Mucosa of descending colon (tissue), 3 donors: Measurements from ENCODE around the gene LIPT1. TPM values are rescaled to one million over a fixed set of nuclear protein-coding genes. Genes with fewer than 3 reads are reported as not detected.

Experiments used
- ATAC-seq: fragments of 200-7000 bp; cut with Tn5 transposase; one replicate; pipeline ENCODE4 v1.9.1; 2020; ENCODE audit warnings: mild to moderate bottlenecking, moderate library complexity
- DNase-seq, 3 donors: peaks; one replicate each; pipeline ENCODE4 v3.0.0-alpha.2; 2020
- H3K36me3 ChIP-seq: fragments of 200-600 bp; one replicate; pipeline ENCODE4 v1.8.0; 2021; ENCODE audit warnings: low read depth, mild to moderate bottlenecking
- H3K4me1 ChIP-seq: fragments of 200-600 bp; one replicate; pipeline ENCODE4 v1.8.0; 2021; ENCODE audit warnings: low read depth, mild to moderate bottlenecking
- H3K4me3 ChIP-seq: fragments of 200-600 bp; one replicate; pipeline ENCODE4 v1.8.0; 2021; ENCODE audit warnings: mild to moderate bottlenecking
- H3K9me3 ChIP-seq: fragments of 200-600 bp; one replicate; pipeline ENCODE4 v1.8.0; 2021; ENCODE audit warnings: mild to moderate bottlenecking
- CTCF ChIP-seq: fragments of 200-600 bp; IDR thresholded peaks from one replicate; pipeline ENCODE4 v1.8.0; 2022; ENCODE audit warnings: antibody characterized with exemption, mild to moderate bottlenecking
- intact Hi-C, 2 donors: fragments of 100-400 bp; cut with DNase I in 1 of 2; cut with micrococcal nuclease in 1 of 2; formaldehyde crosslinking; loops; one replicate each; pipeline versions ENCODE4 v1.11.0 to v1.11.1; 2022; cut with DNase I, micrococcal nuclease
- total RNA-seq, 3 donors: library from RNA; stranded (reverse); fragmentation: NEBNext Ultra II Directional in 2 of 3; extraction: Animal tissue kit (Norgen Biotek cat#: 25700) in 2 of 3; gene quantifications; one replicate each; pipeline versions ENCODE4 v1.2.1 to v1.2.4, GENCODE V29; 2021 to 2023
- donor health status: DM: no; HTN: no; CAD: no; lungs with moderate emphysema.
- donor health status: DM: no; HTN: no; CAD: no.
- donor health status: DM: no; HTN: yes; CAD: no.

The LIPT1 gene
- total RNA-seq, 3 donors from 2014 or later, result 7.0 to 8.4 (median 7.0) TPM

DNA sequence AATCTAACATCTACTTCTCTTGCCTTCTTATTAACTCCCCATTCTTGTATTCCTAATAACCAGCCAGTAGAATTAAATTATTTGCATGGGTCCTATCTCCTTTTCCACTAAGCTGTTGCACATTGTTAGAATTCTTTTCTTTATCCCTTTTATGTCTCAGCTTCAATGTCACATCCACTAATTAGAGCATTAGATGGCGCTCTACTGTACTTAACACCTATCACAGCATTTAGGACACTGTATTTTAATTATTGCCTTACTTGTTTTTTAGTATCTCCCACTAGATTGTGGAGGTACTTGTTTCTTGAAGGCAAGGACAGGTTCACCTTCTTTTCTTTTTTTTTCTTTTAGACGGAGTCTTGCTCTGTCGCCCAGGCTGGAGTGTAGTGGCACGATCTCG lies 3.8 kb downstream of the LIPT1 start:
- Histone ChIP-seq H3K4me1 (peaks cover 13% of the 10 kb centered on the region), H3K4me3 (no peak overlapping the region), H3K9me3 (no peaks in the 10 kb centered on the region), H3K36me3 (no peaks in the 10 kb centered on the region)
- DNase-seq, result no peak
- no peak for TF ChIP-seq CTCF
- intact Hi-C loops, result no loop called here
- no peak for ATAC-seq

GRCh38 chr2:99159594-99159993 lies 4.8 kb downstream of the LIPT1 start:
- H3K36me3 ChIP-seq, result no peaks in the 10 kb centered on the region
- no peak overlapping the region for H3K4me3 ChIP-seq
- H3K9me3 ChIP-seq, result no peaks in the 10 kb centered on the region
- intact Hi-C loops, result no loop called here
- DNase-seq, result no peak
- no peak for ATAC-seq
- TF ChIP-seq CTCF, result no peak
- peaks cover 8% of the 10 kb centered on the region for H3K4me1 ChIP-seq

GRCh38 chr2:99166218-99166617 lies 11.5 kb downstream of the LIPT1 start:
- Histone ChIP-seq H3K4me1 (no peaks in the 10 kb centered on the region), H3K9me3 (no peaks in the 10 kb centered on the region), H3K4me3 (no peak overlapping the region), H3K36me3 (no peaks in the 10 kb centered on the region)
- TF ChIP-seq CTCF, result no peak
- DNase-seq (no peak), ATAC-seq (no peak)
- intact Hi-C loops, result no loop called here

DNA sequence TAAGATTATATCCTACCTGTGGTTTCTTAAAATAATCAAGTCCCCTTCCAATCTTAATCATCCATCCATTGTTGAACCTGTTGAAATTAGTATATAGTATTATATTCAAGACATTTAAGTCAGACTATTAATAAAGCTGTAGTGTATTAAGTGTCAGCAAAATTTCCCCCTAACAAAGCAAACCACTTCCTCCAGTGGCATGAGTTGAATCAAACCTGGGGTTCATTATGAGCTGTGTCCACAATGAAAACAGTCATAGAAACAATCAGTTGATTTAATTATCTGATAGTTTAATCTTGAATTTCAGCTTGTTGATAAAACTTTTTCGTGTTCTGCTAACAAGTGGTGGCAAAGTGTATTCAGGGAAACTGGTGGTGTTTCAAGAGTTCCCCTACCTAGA lies 14.8 kb downstream of the LIPT1 start:
- no peaks in the 10 kb centered on the region for H3K4me1 ChIP-seq
- intact Hi-C loops, result no loop called here
- no peak for DNase-seq
- no peaks in the 10 kb centered on the region for H3K9me3 ChIP-seq
- no peaks in the 10 kb centered on the region for H3K36me3 ChIP-seq
- no peak overlapping the region for H3K4me3 ChIP-seq
- ATAC-seq, result no peak
- no peak for TF ChIP-seq CTCF

DNA sequence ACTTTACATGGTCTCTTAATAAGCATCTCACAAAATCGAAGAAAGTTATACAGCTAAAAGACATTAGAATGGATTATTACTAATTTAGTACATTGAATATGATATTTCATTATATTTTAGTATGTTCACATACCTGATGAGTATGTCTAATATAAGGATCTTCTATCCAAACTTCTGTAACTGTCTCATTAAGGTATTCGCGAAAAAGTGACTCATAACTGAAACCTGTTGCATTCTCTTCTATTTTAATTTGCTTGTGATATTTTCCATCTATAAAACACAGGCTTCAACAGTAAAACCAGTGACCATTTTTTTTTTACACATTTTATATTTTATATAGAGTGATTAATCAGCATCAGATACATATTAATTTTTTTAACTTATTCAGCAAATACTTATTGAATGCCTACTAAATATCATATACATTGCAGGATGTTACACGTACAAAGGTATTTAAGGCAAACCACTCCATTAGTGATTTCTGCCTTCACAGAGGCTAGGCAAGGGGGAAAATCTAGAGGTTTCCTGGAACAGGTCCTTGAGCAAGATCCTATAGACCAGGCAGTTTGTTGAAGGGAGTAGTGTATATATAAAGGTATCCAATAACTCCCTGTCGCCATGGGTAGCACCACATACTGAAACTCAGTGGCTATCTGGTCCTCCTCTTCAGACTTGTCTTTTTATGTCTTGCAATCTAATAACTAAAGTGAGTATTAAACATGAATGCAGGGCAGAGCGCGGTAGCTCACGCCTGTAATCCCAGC lies 16.8 kb downstream of the LIPT1 start:
- no peak for DNase-seq
- H3K36me3 ChIP-seq, result no peaks in the 10 kb centered on the region
- no peak overlapping the region for H3K4me3 ChIP-seq
- ATAC-seq, result no peak
- no peaks in the 10 kb centered on the region for H3K9me3 ChIP-seq
- intact Hi-C loops, result no loop called here
- H3K4me1 ChIP-seq, result no peaks in the 10 kb centered on the region
- no peak for TF ChIP-seq CTCF
